Stimulated activated CD8-positive, alpha-beta memory T cell treated with anti-CD3 and anti-CD28 coated beads, Interleukin-7, amount 100 ng/mL, for 1 hour (primary cell): ENCODE data around the gene ELANE.
"Not testable (repeated sequence)": the region's sequence is repeated elsewhere in the genome, so short reads cannot be mapped to it uniquely, and the experiment has no call there.

Experiments
- DNase-seq, 2 donors: peaks; one replicate each; pipeline ENCODE4 v3.0.0-alpha.2; 2020; ENCODE audit warnings: low read depth in 2 of 2

The ELANE gene

GRCh38 chr19:842802-843179 is 9.3 kb upstream of the ELANE start:
- DNase-seq = not testable (repeated sequence)

- DNase-seq = no peak
These were observed 8.8 kb upstream of the ELANE start for GRCh38 chr19:843180-843835.

GRCh38 chr19:843836-844545 is 8.1 kb upstream of the ELANE start:
- no peak for DNase-seq

- DNase-seq = no peak
These were observed 7.5 kb upstream of the ELANE start for GRCh38 chr19:844546-844971.

- no peak for DNase-seq
These were observed 6.2 kb upstream of the ELANE start for GRCh38 chr19:845707-846521.

GRCh38 chr19:848386-848921 is 3.6 kb upstream of the ELANE start:
- DNase-seq = no peak

- not testable (repeated sequence) for DNase-seq
These were observed 2.9 kb upstream of the ELANE start for GRCh38 chr19:849195-849594.

GRCh38 chr19:850221-850978 is 1.7 kb upstream of the ELANE start:
- DNase-seq = no peak

- no peak for DNase-seq
These were observed 1.1 kb upstream of the ELANE start for GRCh38 chr19:850979-851335.

GRCh38 chr19:853014-853585 is 997 bp downstream of the ELANE start:
- no peak for DNase-seq

- DNase-seq = not testable (repeated sequence)
These were observed 1.6 kb downstream of the ELANE start for GRCh38 chr19:853614-854220.

GRCh38 chr19:854549-854948 is 2.4 kb downstream of the ELANE start:
- no peak for DNase-seq

GRCh38 chr19:855142-855541 is 3.0 kb downstream of the ELANE start:
- no peak for DNase-seq

- no peak for DNase-seq
These were observed 3.5 kb downstream of the ELANE start for GRCh38 chr19:855566-856120.

- DNase-seq = no peak
These were observed 6.2 kb downstream of the ELANE start for GRCh38 chr19:858284-858683.

GRCh38 chr19:858868-859843 is 7.1 kb downstream of the ELANE start, which contains the start of gene CFD:
Gene CFD, plus strand, starts transcription at chr19:859664. Its CDS starts 26 bp downstream, at chr19:859690.
- DNase-seq = no peak

- no peak for DNase-seq
These were observed 9.1 kb downstream of the ELANE start for GRCh38 chr19:861141-861755.

- peak; percentile 44 to 58 for DNase-seq
These were observed 9.9 kb downstream of the ELANE start for GRCh38 chr19:861756-862580.
